NT2/D1 (cell line): ENCODE results near the gene ACSL6.

ENCODE experiments used
- SUZ12 ChIP-seq: IDR thresholded peaks from 2 replicates; pipeline ENCODE4 v1.6.1; 2011; ENCODE audit not compliant: insufficient read length, insufficient read depth; ENCODE audit errors: extremely low read depth
- YY1 ChIP-seq: IDR thresholded peaks from 2 replicates; pipeline ENCODE4 v1.6.1; 2011; ENCODE audit not compliant: insufficient read length, insufficient read depth

GRCh38 chr5:131979816-131980215 lies 31.6 kb downstream of the ACSL6 start:
- no peak for TF ChIP-seq SUZ12
- no peak for TF ChIP-seq YY1
